GM23248 (cell line): ENCODE measurements around the gene ISY1.

ENCODE experiments used
- EZH2 ChIP-seq: fragments of 200-600 bp; sonication (generic); IDR thresholded peaks from 2 replicates; pipeline ENCODE4 v1.6.1; 2018; ENCODE audit warnings: antibody characterized with exemption, mild to moderate bottlenecking; ENCODE audit not compliant: insufficient read depth, poor library complexity, severe bottlenecking
- EZH2phosphoT487 ChIP-seq: fragments of 200-600 bp; sonication (generic); IDR thresholded peaks from 2 replicates; pipeline ENCODE4 v1.6.1; 2018; ENCODE audit warnings: antibody characterized with exemption, moderate library complexity, mild to moderate bottlenecking, low read depth; ENCODE audit not compliant: insufficient read depth

DNA sequence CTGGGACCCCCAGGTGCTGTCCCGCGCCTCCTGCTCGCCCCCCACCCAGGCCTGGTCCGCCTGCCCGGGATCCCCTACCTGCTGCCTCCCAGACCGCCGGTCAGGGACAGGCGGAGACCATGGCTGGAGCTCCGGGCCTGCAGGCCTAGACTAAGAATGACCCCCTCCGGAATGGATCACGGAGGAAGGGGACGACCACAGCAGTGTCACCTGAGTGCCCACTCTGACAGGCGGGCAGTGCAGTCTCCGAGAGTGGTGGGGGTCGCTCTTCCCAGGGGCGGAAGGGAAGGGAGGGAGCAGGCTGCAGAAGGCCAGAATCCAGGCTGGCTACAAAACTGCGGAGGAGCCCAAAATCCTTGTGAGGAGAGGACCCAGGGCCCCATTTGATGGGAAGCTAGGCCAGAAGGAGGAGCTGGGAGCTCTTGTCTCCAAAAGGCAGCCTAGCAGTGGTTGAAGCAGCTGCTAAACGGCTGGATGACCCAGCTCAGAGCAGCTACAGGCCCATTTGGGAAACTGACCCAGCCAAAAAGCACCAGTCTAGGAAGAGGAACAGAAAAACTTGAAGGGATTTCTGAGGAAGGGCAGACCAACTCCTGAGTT lies 38.4 kb downstream of the ISY1 start:
- TF ChIP-seq EZH2 (no peak), EZH2phosphoT487 (no peak)
